GM20000 (cell line): ENCODE measurements around the gene MLC1.

Source experiments
- DNase-seq: peaks from one replicate; pipeline ENCODE4 v3.0.0; 2012; ENCODE audit warnings: low spot score
- CTCF ChIP-seq: IDR thresholded peaks from 2 replicates; pipeline ENCODE4 v1.5.1; 2012; ENCODE audit warnings: mild to moderate bottlenecking, control low read depth; ENCODE audit errors: extremely low read depth, missing control alignments

MLC1 gene

GRCh38 chr22:50085211-50085972 is at the start of gene MLC1:
TSS of gene MLC1 (minus strand) at chr22:50085426. CDS start at chr22:50084902, 524 bp downstream.
- peak; percentile 53 for DNase-seq
- TF ChIP-seq CTCF = no peak

GRCh38 chr22:50134481-50134880 is 49.3 kb upstream of the MLC1 start:
- DNase-seq = no peak
- TF ChIP-seq CTCF = no peak

GRCh38 chr22:50131894-50132293 is 46.7 kb upstream of the MLC1 start:
- no peak for TF ChIP-seq CTCF
- no peak for DNase-seq

GRCh38 chr22:50129121-50129736 is 44.0 kb upstream of the MLC1 start:
- DNase-seq = no peak
- no peak for TF ChIP-seq CTCF

- no peak for TF ChIP-seq CTCF
- DNase-seq = no peak
Observed at GRCh38 chr22:50125029-50125428, 39.8 kb upstream of the MLC1 start.

- DNase-seq = no peak
Observed at GRCh38 chr22:50123119-50123518, 37.9 kb upstream of the MLC1 start.

More at GRCh38 chr22:50123119-50123518, 37.9 kb upstream of the MLC1 start:
- TF ChIP-seq CTCF = no peak
